Thyroid gland (tissue), 4 donors: ENCODE results near the gene CSK. TPM values are rescaled to one million over a fixed set of nuclear protein-coding genes. Genes with fewer than 3 reads are reported as not detected.
A peak's percentile ranks its signal among the peaks of the same experiment; 100 is the strongest.

Experiments used
- DNase-seq, 2 donors: peaks; one replicate each; pipeline ENCODE4 v3.0.0-alpha.2; 2019
- H3K27ac ChIP-seq, 3 donors: fragments of 200-600 bp; sonication (generic); 1 replicate in 2 of 3; 2 replicates in 1 of 3; pipeline ENCODE4 v1.5.1; 2016 to 2019; ENCODE audit warnings: mild to moderate bottlenecking in 1 of 3, moderate library complexity in 1 of 3
- H3K27me3 ChIP-seq: fragments of 200-600 bp; sonication (generic); one replicate; pipeline ENCODE4 v1.5.1; 2019
- H3K36me3 ChIP-seq, 2 donors: fragments of 200-600 bp; sonication (generic); one replicate each; pipeline ENCODE4 v1.5.1; 2016 to 2019
- H3K4me1 ChIP-seq, 2 donors: fragments of 200-600 bp; sonication (generic); one replicate each; pipeline ENCODE4 v1.5.1; 2017 to 2019
- H3K4me3 ChIP-seq, 3 donors: fragments of 200-600 bp; sonication (generic); replicated peaks in 1 of 3; 1 replicate in 2 of 3; 2 replicates in 1 of 3; pipeline ENCODE4 v1.5.1; 2016; ENCODE audit warnings: mild to moderate bottlenecking in 1 of 3
- H3K9me3 ChIP-seq: fragments of 200-600 bp; sonication (generic); one replicate; pipeline ENCODE4 v1.5.1; 2017
- POLR2A ChIP-seq, 2 donors: fragments of 450-650 bp; IDR thresholded peaks; one replicate each; pipeline ENCODE4 v1.6.1; 2017; ENCODE audit warnings: antibody characterized with exemption in 2 of 2, mild to moderate bottlenecking in 2 of 2, moderate library complexity in 1 of 2
- WGBS, 2 donors: methylation state at CpG; one replicate each; pipeline ENCODE4 v1.1.5; 2017; 5-methylcytosine and 5-hydroxymethylcytosine counted together
- intact Hi-C: fragments of 100-400 bp; cut with DNase I; formaldehyde crosslinking; loops from one replicate; pipeline ENCODE4 v1.15.1; 2023
- total RNA-seq, 4 donors: library from RNA; depleted of rRNA; stranded (reverse); fragments of >200 nt; gene quantifications; one replicate each; pipeline ENCODE4 v1.2.3, GENCODE V29; 2016
- TF ChIP-seq, protein P1 (sequence below), 6 experiments: fragments of 200-600 bp in 3 of 6; fragments of 450-650 bp in 3 of 6; sonication (generic) in 3 of 6; IDR thresholded peaks; one replicate each; pipeline ENCODE4 v1.5.1; 2016 to 2019; ENCODE audit warnings: antibody characterized with exemption in 6 of 6, mild to moderate bottlenecking in 2 of 6, inconsistent platforms in 1 of 6, moderate library complexity in 1 of 6

Gene CSK
- total RNA-seq, 4 donors from 2014 or later = 18.2 to 24.3 (median 20.3) TPM

DNA sequence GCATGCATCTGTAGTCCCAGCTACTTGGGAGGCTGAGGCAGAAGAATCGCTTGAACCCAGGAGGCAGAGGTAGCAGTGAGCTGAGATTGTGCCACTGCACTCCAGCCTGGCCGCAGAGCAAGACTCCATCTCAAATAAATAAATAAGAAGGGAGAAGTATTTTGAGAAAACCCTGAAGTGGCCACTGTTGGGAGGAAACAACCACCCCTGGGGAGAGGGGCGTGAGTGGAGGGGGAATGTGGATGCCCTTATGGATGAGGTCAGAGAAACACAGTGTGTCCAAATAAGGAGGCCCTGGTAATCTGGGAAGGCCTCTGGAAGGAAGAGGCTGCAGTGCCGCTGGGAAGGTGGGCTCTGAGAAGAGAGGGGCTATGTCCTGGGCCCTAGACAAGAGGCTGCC lies 40.4 kb downstream of the CSK start:
- intact Hi-C loops = no loop called here

DNA sequence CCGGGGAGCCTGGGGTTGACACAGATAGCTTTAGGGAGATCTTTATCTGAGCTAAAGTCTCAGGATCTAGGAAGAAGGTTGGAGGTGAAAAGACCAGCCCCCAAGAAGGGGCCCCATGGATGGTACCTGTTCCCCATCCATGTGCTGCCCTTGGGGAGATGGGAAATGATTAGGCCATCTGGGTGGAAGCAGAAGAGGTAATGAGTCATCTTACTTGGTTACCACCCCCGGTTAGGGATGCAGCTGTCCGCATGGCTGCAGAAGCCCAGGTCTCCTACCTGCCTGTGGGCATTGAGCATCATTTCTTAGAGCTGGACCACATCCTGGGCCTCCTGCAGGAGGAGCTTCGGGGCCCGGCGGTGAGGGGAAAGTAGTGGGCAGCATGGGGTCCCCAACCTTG lies 41.4 kb downstream of the CSK start:
- TF ChIP-seq POLR2A (IDR thresholded peaks at IDR 0.05) = no peak
- TF ChIP-seq, protein P1, sequence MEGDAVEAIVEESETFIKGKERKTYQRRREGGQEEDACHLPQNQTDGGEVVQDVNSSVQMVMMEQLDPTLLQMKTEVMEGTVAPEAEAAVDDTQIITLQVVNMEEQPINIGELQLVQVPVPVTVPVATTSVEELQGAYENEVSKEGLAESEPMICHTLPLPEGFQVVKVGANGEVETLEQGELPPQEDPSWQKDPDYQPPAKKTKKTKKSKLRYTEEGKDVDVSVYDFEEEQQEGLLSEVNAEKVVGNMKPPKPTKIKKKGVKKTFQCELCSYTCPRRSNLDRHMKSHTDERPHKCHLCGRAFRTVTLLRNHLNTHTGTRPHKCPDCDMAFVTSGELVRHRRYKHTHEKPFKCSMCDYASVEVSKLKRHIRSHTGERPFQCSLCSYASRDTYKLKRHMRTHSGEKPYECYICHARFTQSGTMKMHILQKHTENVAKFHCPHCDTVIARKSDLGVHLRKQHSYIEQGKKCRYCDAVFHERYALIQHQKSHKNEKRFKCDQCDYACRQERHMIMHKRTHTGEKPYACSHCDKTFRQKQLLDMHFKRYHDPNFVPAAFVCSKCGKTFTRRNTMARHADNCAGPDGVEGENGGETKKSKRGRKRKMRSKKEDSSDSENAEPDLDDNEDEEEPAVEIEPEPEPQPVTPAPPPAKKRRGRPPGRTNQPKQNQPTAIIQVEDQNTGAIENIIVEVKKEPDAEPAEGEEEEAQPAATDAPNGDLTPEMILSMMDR (IDR thresholded peaks at IDR 0.05) = no peak

More for the DNA sequence above, 40.4 kb downstream of the CSK start:
- Histone ChIP-seq H3K27me3 (no peaks in the 10 kb centered on the region), H3K4me1 (peaks cover 0 to 13% of the 10 kb centered on the region in 2 donors), H3K36me3 (no peaks in the 10 kb centered on the region), H3K4me3 (no peak overlapping the region), H3K9me3 (no peaks in the 10 kb centered on the region), H3K27ac (no peak overlapping the region)
- WGBS, 2 donors = 89 to 90% methylated on average over 4 of the region's 4 CpGs
- no peak for DNase-seq
- TF ChIP-seq, protein P1 (IDR thresholded peaks at IDR 0.05) = no peak
- no peak for TF ChIP-seq POLR2A (IDR thresholded peaks at IDR 0.05)

DNA sequence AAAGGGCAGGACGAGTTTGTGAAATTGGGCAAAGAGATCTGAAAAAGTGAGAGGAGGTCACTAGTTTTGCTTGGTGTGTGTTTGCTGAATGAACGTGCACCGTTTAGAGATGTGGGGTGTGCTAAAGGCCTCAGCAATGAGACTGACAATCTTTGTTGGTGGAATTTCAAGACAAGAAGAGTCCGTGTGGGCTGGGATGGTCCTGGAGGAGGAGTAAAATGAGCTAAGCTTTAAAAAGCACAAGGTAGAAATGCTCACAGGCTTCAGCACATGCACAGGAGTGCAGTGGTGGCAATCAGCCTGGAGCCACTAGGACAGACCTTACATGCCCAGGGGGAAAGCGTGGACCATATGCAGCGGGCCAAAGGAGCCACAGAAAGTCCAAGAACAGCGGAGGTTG lies 43.1 kb downstream of the CSK start:
- no peaks in the 10 kb centered on the region for H3K36me3 ChIP-seq
- peaks cover 0 to 13% of the 10 kb centered on the region in 2 donors for H3K4me1 ChIP-seq
- no peak for TF ChIP-seq POLR2A (IDR thresholded peaks at IDR 0.05)
- TF ChIP-seq, protein P1 (IDR thresholded peaks at IDR 0.05) = no peak
- H3K27me3 ChIP-seq = no peaks in the 10 kb centered on the region
- H3K9me3 ChIP-seq = no peaks in the 10 kb centered on the region
- intact Hi-C loops = no loop called here
- H3K27ac ChIP-seq = no peak overlapping the region
- no peak overlapping the region for H3K4me3 ChIP-seq
- no peak for DNase-seq
- WGBS, 2 donors = 82 to 85% methylated on average over 7 of the region's 7 CpGs

More for the DNA sequence above, 41.4 kb downstream of the CSK start:
- Histone ChIP-seq H3K27me3 (no peaks in the 10 kb centered on the region), H3K4me1 (peaks cover 0 to 13% of the 10 kb centered on the region in 2 donors), H3K36me3 (no peaks in the 10 kb centered on the region), H3K9me3 (no peaks in the 10 kb centered on the region), H3K4me3 (no peak overlapping the region), H3K27ac (no peak overlapping the region)
- intact Hi-C loops = no loop called here
- DNase-seq = no peak
- 83 to 87% methylated on average over 6 of the region's 6 CpGs for WGBS, 2 donors

DNA sequence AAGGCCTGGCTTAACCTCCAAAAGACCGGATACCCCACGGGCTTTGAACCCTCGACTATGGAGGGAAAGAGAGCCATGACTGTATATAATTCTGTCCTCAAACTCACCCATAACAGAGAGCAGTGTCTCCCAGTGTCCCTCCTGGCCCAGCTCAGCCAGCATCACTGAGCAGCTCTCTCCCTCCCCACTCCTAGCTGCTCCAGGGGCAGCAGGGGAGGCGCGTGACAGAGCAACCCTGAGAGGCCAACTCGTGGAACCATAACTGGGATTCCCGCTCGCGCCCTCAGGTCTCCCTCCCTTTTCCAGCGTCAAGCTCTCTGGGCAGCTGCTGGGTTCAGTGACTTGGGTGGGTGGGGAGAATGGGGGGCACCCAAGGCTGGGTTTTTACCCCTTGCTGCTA lies 44.0 kb downstream of the CSK start:
- Histone ChIP-seq H3K4me3 (no peak overlapping the region), H3K27ac (no peak overlapping the region), H3K27me3 (no peaks in the 10 kb centered on the region), H3K9me3 (no peaks in the 10 kb centered on the region), H3K4me1 (peaks cover 0 to 13% of the 10 kb centered on the region in 2 donors), H3K36me3 (no peaks in the 10 kb centered on the region)
- 41 to 57% methylated on average over 7 to 9 of the region's 10 CpGs for WGBS, 2 donors
- no peak for TF ChIP-seq POLR2A (IDR thresholded peaks at IDR 0.05)
- TF ChIP-seq, protein P1 (IDR thresholded peaks at IDR 0.05) = no peak
- peak in 1 of 2 donors; percentile 36 for DNase-seq
- intact Hi-C loops = no loop called here

DNA sequence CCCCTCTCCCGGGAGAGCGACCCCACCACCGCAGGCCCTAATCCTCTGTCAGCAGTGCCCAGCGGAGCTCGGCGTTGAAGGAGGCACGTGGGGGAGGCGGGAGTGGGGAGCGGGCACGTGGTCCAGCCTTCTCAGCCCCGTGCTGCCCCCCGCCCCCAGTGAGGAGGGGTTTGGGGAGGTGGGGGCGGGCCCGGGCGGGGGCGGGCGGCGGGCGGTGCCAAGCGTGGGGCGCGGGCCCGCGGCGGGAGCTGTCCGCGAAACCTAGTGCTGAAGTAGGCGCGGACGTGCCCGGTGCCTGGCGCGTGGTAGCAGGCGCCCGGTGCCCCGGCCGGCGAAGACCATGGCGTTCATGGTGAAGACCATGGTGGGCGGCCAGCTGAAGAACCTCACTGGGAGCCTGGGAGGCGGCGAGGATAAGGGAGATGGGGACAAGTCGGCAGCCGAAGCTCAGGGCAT lies 44.5 kb downstream of the CSK start, which contains the start of gene CPLX3:
CPLX3 (plus strand) TSS at position 264 of the 456 bp plus-strand sequence; CDS start at position 341, 77 bp downstream.
- no peaks in the 10 kb centered on the region for H3K9me3 ChIP-seq

More for the DNA sequence above, 44.5 kb downstream of the CSK start, which contains the start of gene CPLX3:
- TF ChIP-seq, protein P1 (IDR thresholded peaks at IDR 0.05) = no peak
- no peak for TF ChIP-seq POLR2A (IDR thresholded peaks at IDR 0.05)
- intact Hi-C loops = no loop called here
- Histone ChIP-seq H3K27me3 (no peaks in the 10 kb centered on the region), H3K27ac (no peak within 1 kb of the TSS), H3K36me3 (no peaks in the 10 kb centered on the region), H3K4me1 (peaks cover 0 to 13% of the 10 kb centered on the region in 2 donors), H3K4me3 (no peak within 1 kb of the TSS)
- WGBS, 2 donors = 7 to 16% methylated on average over 16 to 20 of the region's 44 CpGs
- DNase-seq = peak; percentile 57 to 67
